ENCODE results near the gene DPP8.

DNA sequence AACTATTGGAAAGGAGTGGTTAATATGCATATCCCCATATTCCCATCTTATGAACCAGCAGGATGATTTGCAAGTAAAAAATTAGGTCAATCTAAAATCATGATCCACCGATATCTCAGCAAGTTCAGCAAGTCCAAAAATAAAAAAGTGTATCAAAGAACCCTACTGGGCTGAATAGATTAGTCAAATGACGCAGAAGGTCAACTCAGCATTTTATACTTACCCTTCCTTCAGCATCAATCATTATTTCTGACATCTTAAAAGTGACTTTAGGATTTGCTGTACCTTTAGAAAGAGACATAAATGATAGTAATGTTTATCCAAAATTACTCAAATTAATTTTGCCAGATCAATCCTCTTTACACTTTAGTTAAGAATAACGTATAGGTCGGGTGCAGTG is 32.6 kb downstream of the DPP8 start:
- TF ChIP-seq NFIC (IDR thresholded peaks at IDR 0.05; ENCODE audit: borderline replicate concordance): no peak
- no peak for TF ChIP-seq POLR2AphosphoS5 (IDR thresholded peaks at IDR 0.05; ENCODE audit: low read depth, low read length)
- TF ChIP-seq, protein P1, sequence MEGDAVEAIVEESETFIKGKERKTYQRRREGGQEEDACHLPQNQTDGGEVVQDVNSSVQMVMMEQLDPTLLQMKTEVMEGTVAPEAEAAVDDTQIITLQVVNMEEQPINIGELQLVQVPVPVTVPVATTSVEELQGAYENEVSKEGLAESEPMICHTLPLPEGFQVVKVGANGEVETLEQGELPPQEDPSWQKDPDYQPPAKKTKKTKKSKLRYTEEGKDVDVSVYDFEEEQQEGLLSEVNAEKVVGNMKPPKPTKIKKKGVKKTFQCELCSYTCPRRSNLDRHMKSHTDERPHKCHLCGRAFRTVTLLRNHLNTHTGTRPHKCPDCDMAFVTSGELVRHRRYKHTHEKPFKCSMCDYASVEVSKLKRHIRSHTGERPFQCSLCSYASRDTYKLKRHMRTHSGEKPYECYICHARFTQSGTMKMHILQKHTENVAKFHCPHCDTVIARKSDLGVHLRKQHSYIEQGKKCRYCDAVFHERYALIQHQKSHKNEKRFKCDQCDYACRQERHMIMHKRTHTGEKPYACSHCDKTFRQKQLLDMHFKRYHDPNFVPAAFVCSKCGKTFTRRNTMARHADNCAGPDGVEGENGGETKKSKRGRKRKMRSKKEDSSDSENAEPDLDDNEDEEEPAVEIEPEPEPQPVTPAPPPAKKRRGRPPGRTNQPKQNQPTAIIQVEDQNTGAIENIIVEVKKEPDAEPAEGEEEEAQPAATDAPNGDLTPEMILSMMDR (IDR thresholded peaks at IDR 0.05): no peak
- TF ChIP-seq YY1 (IDR thresholded peaks at IDR 0.05; ENCODE audit: low read depth): no peak
- no peak for TF ChIP-seq RCOR1 (IDR thresholded peaks at IDR 0.05; ENCODE audit: low read length)
- TF ChIP-seq, protein P2, sequence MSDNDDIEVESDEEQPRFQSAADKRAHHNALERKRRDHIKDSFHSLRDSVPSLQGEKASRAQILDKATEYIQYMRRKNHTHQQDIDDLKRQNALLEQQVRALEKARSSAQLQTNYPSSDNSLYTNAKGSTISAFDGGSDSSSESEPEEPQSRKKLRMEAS (IDR thresholded peaks at IDR 0.05; ENCODE audit: low read depth): no peak
- TF ChIP-seq SIN3A (IDR thresholded peaks at IDR 0.05; ENCODE audit: borderline replicate concordance, low read depth, low read length): no peak
- no peak for TF ChIP-seq MEF2A (IDR thresholded peaks at IDR 0.05; ENCODE audit: borderline replicate concordance, low read depth)
- no peak for TF ChIP-seq RXRA (IDR thresholded peaks at IDR 0.05; ENCODE audit: borderline replicate concordance, low read depth)
- TF ChIP-seq GATA2 (CRISPR knock-in tag; IDR thresholded peaks at IDR 0.05): no peak
- TF ChIP-seq JUND (IDR thresholded peaks at IDR 0.05): no peak
- no peak for TF ChIP-seq EP300 (IDR thresholded peaks at IDR 0.05; ENCODE audit: borderline replicate concordance in 1 of 2, low read depth in 1 of 2, low read length in 1 of 2)
- TF ChIP-seq, protein P3, sequence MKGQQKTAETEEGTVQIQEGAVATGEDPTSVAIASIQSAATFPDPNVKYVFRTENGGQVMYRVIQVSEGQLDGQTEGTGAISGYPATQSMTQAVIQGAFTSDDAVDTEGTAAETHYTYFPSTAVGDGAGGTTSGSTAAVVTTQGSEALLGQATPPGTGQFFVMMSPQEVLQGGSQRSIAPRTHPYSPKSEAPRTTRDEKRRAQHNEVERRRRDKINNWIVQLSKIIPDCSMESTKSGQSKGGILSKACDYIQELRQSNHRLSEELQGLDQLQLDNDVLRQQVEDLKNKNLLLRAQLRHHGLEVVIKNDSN (IDR thresholded peaks at IDR 0.05; ENCODE audit: borderline replicate concordance, low read depth): no peak
